Activated T-helper 1 cell treated with anti-CD3 and anti-CD28 coated beads, Interleukin-12 subunit alpha, Interleukin-12 subunit beta, Interleukin-2, Interleukin-4 antibody, amounts not matched to agents 30 ng/mL and 10 ng/mL and 1 ng/mL, durations not matched to agents 14 hours and 24 hours and 36 hours (primary cell): ENCODE measurements around the gene UNKL. TPM values are rescaled to one million over a fixed set of nuclear protein-coding genes. Genes with fewer than 3 reads are reported as not detected.
"Not testable (repeated sequence)": the region's sequence is repeated elsewhere in the genome, so short reads cannot be mapped to it uniquely, and the experiment has no call there.

Experiments used
- DNase-seq: peaks from one replicate; pipeline ENCODE4 v3.0.0; 2021; ENCODE audit warnings: low spot score
- H3K27ac Mint-ChIP-seq: one replicate; pipeline ENCODE4 v1.8.0; 2021; ENCODE audit warnings: mild to moderate bottlenecking, mixed read lengths
- H3K27me3 Mint-ChIP-seq: one replicate; pipeline ENCODE4 v1.8.0; 2022; ENCODE audit warnings: mild to moderate bottlenecking, moderate library complexity, mixed read lengths; ENCODE audit not compliant: insufficient read depth
- H3K36me3 Mint-ChIP-seq: one replicate; pipeline ENCODE4 v1.8.0; 2021; ENCODE audit warnings: low read depth, mixed read lengths
- H3K4me1 Mint-ChIP-seq: one replicate; pipeline ENCODE4 v1.8.0; 2021; ENCODE audit warnings: low read depth, mixed read lengths
- H3K4me3 Mint-ChIP-seq: one replicate; pipeline ENCODE4 v1.8.0; 2021; ENCODE audit warnings: mild to moderate bottlenecking, moderate library complexity, mixed read lengths
- H3K9me3 Mint-ChIP-seq: one replicate; pipeline ENCODE4 v1.8.0; 2021; ENCODE audit warnings: mixed read lengths
- intact Hi-C: fragments of 100-400 bp; cut with micrococcal nuclease; formaldehyde crosslinking; loops from one replicate; pipeline ENCODE4 v1.15.1; 2024
- total RNA-seq: library from RNA; stranded (reverse); gene quantifications from 2 replicates; pipeline ENCODE4 v1.2.3, GENCODE V29; 2022

The UNKL gene
- total RNA-seq, 1 donor from 2014 or later, result 42.7 TPM

DNA sequence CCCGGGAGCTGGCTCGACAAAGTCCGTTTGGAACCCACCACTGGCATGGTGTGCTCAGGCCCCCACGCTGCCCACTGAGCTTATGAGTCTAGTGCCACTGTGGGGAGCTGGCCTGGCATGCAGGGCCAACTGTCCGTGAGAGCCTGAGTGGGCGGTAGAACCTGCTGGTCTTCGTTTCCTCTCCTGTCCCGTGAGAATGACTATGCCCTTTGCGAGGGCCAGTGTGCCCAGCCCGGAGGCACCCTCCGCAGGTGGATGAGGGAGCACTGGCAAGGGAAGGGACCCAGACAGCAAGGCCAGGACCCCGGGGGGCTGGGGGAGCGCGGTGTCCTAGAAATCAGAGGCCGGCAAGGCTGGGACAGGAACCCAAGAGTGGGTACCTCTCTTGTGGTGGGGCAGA lies 77.9 kb downstream of the UNKL start:
- intact Hi-C loops, result no loop called here
- peaks cover 26% of the 10 kb centered on the region for H3K27me3 Mint-ChIP-seq

GRCh38 chr16:1335996-1336395 lies 78.5 kb downstream of the UNKL start:
- Mint-ChIP-seq H3K27me3 (peaks cover 29% of the 10 kb centered on the region), H3K4me1 (peaks cover 6% of the 10 kb centered on the region), H3K9me3 (no peaks in the 10 kb centered on the region), H3K27ac (no peak overlapping the region), H3K4me3 (no peak overlapping the region), H3K36me3 (no peaks in the 10 kb centered on the region)
- DNase-seq, result no peak
- intact Hi-C loops, result no loop called here

More for the DNA sequence above, 77.9 kb downstream of the UNKL start:
- Mint-ChIP-seq H3K4me3 (no peak overlapping the region), H3K4me1 (peaks cover 1% of the 10 kb centered on the region), H3K9me3 (no peaks in the 10 kb centered on the region), H3K36me3 (no peaks in the 10 kb centered on the region), H3K27ac (no peak overlapping the region)
- DNase-seq, result no peak

DNA sequence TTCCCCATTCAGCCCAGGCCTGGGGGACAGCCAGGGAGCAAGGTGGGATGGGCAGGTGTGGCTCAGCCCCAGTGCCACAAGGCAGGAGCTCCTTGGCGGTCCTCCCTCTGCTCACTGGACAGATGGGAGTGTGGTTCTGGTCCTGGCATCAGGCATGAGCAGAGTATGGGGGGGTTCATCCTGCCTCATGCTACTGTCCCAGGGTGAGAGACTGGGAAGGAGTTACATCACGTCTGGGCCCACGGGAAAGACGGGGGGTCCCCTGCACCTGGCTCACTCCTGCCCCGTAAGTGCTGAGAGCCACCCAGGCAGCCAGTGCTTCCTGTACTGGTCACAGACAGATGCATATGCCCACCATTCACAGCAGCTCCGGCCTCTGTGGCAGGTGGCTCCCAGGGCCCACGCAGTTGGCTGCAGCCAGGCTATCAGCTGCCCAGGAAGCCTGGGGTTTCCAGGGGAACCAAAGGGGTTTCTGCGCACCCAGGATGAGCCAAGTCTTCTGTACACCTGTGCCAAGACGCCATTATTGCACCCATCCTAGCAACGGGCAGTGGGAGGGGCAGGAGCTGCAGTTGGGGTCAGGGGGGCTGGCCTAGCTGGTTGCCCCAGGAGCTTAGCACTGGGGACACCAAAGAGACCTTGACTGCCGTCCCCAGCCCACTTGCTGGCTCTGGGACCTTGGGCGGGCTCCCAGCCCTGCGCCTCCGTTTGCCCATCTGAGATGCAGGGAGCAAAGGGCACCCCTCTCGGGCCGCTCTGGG lies 79.1 kb downstream of the UNKL start:
- H3K36me3 Mint-ChIP-seq, result no peaks in the 10 kb centered on the region
- DNase-seq, result no peak
- H3K9me3 Mint-ChIP-seq, result no peaks in the 10 kb centered on the region
- no peak overlapping the region for H3K4me3 Mint-ChIP-seq
- H3K4me1 Mint-ChIP-seq, result peaks cover 6% of the 10 kb centered on the region
- intact Hi-C loops, result no loop called here
- H3K27me3 Mint-ChIP-seq, result peaks cover 29% of the 10 kb centered on the region
- no peak overlapping the region for H3K27ac Mint-ChIP-seq

DNA sequence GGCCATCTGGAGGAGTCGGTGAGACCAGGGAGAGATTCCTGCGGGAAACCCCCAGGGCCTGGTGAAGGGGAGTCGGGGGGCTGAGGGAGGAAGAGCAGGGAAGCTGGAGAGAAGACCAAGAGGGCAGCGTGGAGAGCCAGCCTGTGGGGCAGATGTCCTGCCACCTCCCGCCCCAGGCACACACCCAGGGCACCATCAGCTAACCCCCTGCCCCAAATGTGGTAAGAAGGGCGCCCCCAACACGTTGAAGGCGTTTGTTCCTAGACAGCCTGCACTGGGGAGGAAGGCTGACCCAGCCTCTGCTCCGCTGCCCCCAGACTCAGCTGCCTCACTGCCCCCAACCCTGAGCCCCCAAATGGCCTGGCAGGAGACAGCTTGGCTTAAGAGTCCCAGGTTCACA lies 79.8 kb downstream of the UNKL start:
- Mint-ChIP-seq H3K4me1 (peaks cover 6% of the 10 kb centered on the region), H3K36me3 (no peaks in the 10 kb centered on the region), H3K4me3 (no peak overlapping the region), H3K9me3 (no peaks in the 10 kb centered on the region), H3K27ac (no peak overlapping the region), H3K27me3 (peaks cover 29% of the 10 kb centered on the region)
- intact Hi-C loops, result no loop called here
- DNase-seq, result no peak

DNA sequence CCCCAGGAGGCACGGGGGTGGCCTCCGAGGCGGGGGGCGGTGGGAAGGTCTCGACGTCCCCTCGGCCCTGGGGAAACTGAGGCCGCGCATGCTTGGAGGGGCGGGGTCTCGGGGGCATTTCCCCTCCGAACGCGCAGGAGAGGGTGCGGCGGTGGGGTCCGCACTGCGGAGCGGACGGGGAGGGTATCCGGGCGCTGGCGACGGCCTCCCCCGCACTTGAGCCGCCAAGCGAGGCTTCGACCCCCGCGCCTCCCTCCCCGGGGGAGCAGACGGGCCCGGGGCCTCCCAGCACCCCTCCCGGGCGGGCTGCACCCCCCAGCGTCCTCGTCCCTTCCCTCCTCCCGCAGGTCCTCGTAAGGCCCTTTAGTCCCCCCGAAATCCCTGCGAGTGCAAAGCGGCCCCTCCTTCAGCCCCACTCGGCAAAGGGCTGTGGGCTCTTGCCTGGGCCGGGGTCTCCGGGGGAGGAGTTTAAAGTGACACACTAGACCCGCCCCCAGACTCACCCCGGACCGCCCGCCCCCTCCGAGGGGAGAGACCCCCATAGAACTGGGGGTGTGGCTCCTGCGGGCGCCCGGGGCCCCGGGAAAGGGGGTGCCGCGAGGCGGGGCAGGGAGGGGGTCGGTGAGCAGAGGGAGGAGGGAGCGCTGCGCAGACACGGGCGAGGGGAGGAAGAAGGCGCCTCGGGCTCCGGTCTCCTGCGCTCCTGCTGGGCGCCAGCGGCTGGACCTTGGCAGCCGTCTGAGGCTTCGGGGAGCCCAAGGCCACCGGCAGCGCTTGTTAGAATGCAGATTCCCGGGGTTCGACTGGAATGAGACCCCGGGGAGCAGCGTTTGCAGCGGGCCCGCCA lies 80.4 kb downstream of the UNKL start:
- H3K4me3 Mint-ChIP-seq, result no peak overlapping the region
- intact Hi-C loops, result loop anchor here (1.0 to 2.0 kb wide), 2 partner anchors 17 to 23 kb away; partner anchors contain the start of genes GNPTG and TSR3
- DNase-seq, result no peak

DNA sequence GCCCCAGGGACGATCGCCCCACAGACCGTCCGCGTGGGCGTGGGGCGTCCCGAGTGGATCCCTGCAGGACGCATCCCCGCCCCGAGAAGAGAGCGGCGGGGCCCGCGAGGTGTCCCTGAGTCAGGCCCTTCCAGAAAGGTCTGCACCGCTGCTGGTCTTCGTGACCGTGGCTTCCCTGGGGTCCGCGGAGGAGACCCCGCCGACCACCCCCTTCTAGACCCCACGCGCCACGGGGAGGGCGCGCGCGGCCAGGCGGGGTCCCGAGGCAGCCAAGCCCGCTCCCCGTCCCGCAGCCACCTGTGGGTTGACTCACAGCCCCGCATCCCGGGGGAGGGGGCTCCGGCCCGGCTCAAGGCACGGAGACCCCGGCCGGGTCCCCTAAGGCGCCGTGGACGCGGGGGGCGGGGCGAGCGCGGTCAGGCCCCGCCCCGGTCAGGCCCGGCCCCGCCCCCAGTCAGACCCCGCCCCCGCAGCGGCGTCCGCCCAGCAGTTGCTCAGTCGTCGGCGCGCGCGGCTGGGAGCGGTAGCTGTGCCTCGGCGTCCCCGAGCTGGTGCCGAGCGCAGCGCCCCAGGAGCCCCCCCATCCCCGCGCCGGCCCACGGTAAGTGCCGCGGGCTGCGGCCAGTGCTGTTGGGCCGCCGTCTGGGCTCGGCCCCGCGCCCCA lies 81.2 kb downstream of the UNKL start, which contains the start of gene BAIAP3:
Gene BAIAP3, plus strand, starts transcription at position 497 of the 664 bp plus-strand sequence. CDS start 4,905 bp downstream, outside the sequence.
- Mint-ChIP-seq H3K27me3 (peaks cover 29% of the 10 kb centered on the region), H3K36me3 (no peaks in the 10 kb centered on the region), H3K27ac (no peak within 1 kb of the TSS), H3K4me3 (peak within 1 kb of the TSS; percentile 54), H3K4me1 (peaks cover 6% of the 10 kb centered on the region), H3K9me3 (no peaks in the 10 kb centered on the region)
- intact Hi-C loops, result loop anchor here (1.0 to 2.0 kb wide), 2 partner anchors 18 to 22 kb away; partner anchors contain the start of genes GNPTG and TSR3
- peak; percentile 36 for DNase-seq

More for the DNA sequence above, 80.4 kb downstream of the UNKL start:
- Mint-ChIP-seq H3K36me3 (no peaks in the 10 kb centered on the region), H3K27ac (no peak overlapping the region), H3K4me1 (peaks cover 6% of the 10 kb centered on the region), H3K27me3 (peaks cover 29% of the 10 kb centered on the region), H3K9me3 (no peaks in the 10 kb centered on the region)

DNA sequence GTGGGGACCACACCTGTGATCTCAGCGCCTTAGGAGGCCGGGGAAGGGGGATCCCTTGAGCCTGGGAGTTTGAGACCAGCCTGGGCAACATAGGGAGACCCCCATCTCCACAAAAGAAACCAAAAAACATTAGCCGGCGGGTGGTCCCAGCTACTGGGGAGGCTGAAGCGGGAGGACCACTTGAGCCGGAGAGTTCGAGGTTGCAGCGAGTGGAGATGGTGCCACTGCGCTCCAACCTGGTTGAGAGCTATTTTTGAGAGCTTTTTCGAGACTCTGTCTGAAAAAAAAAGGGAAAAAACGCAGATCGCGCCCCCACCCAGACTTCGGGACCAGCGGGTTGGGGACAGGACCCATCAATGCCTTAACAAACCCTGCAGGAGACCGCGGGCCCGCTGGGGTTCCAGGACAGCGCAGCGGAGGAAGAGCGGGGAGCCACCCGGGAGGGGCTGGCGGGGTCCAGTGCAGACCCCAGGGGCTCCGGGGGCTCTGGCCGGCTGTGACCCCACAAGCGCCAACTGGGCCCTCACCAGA lies 81.8 kb downstream of the UNKL start:
- intact Hi-C loops, result loop anchor here (1.0 to 2.0 kb wide), 2 partner anchors 19 to 22 kb away; partner anchors contain the start of genes GNPTG and TSR3
- H3K4me3 Mint-ChIP-seq, result peak overlapping the region; percentile 54
- H3K36me3 Mint-ChIP-seq, result no peaks in the 10 kb centered on the region
- H3K27ac Mint-ChIP-seq, result no peak overlapping the region
- no peaks in the 10 kb centered on the region for H3K9me3 Mint-ChIP-seq
- DNase-seq, result no peak
- H3K4me1 Mint-ChIP-seq, result peaks cover 6% of the 10 kb centered on the region
- H3K27me3 Mint-ChIP-seq, result peaks cover 29% of the 10 kb centered on the region

DNA sequence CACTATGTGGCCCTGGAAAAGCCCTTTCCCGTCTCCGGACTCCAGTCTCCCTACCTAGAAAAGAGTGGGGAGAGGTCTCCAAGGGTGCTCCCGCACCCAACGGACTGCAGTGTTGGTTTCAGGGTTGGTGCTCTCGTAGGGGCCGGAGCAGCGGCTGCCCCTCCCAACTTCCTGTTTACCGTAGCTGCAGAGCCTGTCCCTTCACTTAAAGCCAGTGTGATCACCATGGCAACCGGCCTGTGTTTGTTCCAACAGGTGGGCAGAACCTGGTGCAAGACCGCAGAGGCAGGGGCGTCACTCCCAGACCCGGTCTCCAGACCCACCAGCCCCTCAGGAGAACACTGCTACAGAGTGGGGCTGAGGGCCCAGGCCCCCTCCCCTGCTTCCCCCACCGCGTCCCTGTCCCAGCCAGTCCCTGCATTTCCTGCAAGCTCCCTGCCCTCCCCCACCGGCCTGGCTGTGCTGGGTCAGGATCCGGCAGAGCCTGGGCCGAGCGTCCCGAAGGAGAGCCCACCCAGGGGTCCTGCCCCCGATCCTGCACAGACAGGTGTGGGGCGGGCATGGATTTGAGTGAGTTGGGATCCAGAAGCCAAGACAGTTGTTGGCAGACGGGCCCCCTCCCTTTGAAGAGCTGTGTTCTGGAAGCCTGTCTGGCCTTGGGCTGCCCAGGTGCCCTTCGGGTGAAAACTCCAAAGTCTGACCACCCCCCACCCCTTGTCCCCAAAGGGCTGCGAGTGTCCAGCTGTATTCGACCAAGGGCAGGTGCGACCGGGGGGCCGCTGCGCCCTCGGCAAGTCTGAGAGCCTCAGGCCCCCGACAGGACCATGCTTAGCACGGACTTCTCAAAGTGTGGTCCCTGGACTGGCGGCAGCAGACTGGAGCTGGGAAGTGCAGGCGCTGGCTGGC lies 82.5 kb downstream of the UNKL start:
- peaks cover 6% of the 10 kb centered on the region for H3K4me1 Mint-ChIP-seq
- no peaks in the 10 kb centered on the region for H3K9me3 Mint-ChIP-seq
- H3K4me3 Mint-ChIP-seq, result peak overlapping the region; percentile 54
- H3K36me3 Mint-ChIP-seq, result no peaks in the 10 kb centered on the region
- DNase-seq, result peak; percentile 63
- H3K27me3 Mint-ChIP-seq, result peaks cover 29% of the 10 kb centered on the region
- peak overlapping the region; percentile 68 for H3K27ac Mint-ChIP-seq
- intact Hi-C loops, result loop anchor here (2.0 kb wide), 1 partner anchor 21 kb away; no protein-coding TSS in a partner anchor

DNA sequence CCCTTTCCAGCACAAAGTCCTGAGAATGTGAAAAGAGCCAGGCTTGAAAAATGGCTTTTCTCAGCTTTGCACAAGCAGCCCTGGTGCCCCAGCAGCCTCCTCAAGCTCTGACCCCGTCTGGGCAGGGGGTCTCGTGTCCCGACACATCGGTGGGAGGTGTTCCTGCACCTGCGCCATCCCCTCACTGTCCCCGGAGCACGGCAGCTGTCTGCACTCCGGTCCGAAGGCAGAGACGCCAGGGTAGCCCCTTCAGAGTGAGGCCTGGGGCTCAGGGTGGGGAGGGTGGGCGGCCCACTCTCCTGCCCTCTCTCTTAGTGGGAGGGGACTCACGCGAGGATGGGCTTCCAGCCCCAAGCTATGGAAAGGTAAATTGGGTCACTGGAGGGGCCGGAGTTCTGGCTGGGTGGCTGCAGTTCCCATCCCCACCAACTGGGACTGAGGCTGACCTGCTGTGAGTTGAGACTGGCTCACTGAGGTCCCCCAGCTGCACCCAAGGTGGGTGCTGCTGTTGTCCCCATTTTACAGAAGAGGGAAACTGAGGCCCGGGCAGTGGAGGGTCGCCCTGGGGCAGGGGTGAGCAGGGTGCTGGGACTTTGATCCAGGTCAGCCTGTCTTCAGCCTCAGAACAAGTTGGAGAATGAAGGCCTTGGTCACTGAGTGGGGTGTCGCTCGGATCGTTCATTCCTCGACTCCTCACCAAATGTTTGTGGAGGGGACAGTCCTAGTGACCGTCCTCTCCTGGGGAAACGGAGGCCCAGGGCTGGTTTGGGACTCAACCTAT lies 83.4 kb downstream of the UNKL start:
- intact Hi-C loops, result no loop called here
- peaks cover 6% of the 10 kb centered on the region for H3K4me1 Mint-ChIP-seq
- H3K36me3 Mint-ChIP-seq, result peaks cover 3% of the 10 kb centered on the region
- DNase-seq, result no peak
- peaks cover 23% of the 10 kb centered on the region for H3K27me3 Mint-ChIP-seq
- no peak overlapping the region for H3K27ac Mint-ChIP-seq
- no peaks in the 10 kb centered on the region for H3K9me3 Mint-ChIP-seq
- peak overlapping the region; percentile 51 for H3K4me3 Mint-ChIP-seq

- intact Hi-C loops, result no loop called here
- H3K27me3 Mint-ChIP-seq, result peaks cover 21% of the 10 kb centered on the region
- no peaks in the 10 kb centered on the region for H3K9me3 Mint-ChIP-seq
- no peak overlapping the region for H3K27ac Mint-ChIP-seq
- H3K4me1 Mint-ChIP-seq, result peaks cover 6% of the 10 kb centered on the region
- H3K4me3 Mint-ChIP-seq, result no peak overlapping the region
- DNase-seq, result no peak
- H3K36me3 Mint-ChIP-seq, result peaks cover 3% of the 10 kb centered on the region
These were observed 84.1 kb downstream of the UNKL start for GRCh38 chr16:1330260-1330914.

- H3K9me3 Mint-ChIP-seq, DNase-seq, H3K4me1 Mint-ChIP-seq, H3K36me3 Mint-ChIP-seq, intact Hi-C loops, H3K4me3 Mint-ChIP-seq, H3K27ac Mint-ChIP-seq: not testable (repeated sequence)
- H3K27me3 Mint-ChIP-seq, result peaks cover 13% of the 10 kb centered on the region
These were observed 85.5 kb downstream of the UNKL start for GRCh38 chr16:1328961-1329360.
